ENCODE data around the gene CCNY. TPM values are rescaled to one million over a fixed set of nuclear protein-coding genes. Genes with fewer than 3 reads are reported as not detected.

The CCNY gene
- total and polyA plus RNA-seq, 2 donors (not counting 1 experiment from before 2014, with no cell fraction given), result 34.1 to 64.9 TPM

DNA sequence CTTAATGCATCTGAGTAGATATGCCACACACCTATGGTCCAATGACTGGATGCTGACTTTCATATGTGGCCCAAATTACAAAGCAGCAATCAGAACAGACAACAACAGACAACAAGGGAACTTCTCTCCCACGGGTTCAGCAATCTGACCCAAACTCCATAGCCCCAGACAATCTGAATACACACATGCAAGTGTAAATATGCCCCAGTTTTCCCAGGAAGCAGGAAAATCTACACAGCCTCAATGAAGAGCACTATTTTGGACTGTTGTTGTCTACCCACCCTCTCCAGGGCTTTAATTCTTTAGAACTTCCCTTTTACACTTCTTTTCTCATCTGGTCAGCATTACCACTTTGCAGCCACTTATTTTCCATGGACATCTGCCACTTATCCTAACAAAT lies 2.0 kb upstream of the CCNY start:
- Histone ChIP-seq H4K20me1 (ENCODE audit: control insufficient read depth, insufficient read depth, low read length, poor library complexity, severe bottlenecking) (peaks cover 48% of the 10 kb centered on the region), H3K9ac (ENCODE audit: low read length) (no peak overlapping the region), H3K9me3 (ENCODE audit: control extremely low read depth in 1 of 3, control insufficient read depth in 2 of 3, insufficient read depth in 1 of 3, low read length in 2 of 3) (no peaks in the 10 kb centered on the region), H3K79me2 (ENCODE audit: control insufficient read depth, insufficient read depth, low read length) (peaks cover 79% of the 10 kb centered on the region), H3K4me1 (ENCODE audit: control insufficient read depth in 2 of 2, insufficient read depth in 2 of 2, low read length in 2 of 2) (peaks cover 26 to 30% of the 10 kb centered on the region in 2 donors), H3K36me3 (replicated peaks in 1 of 2; ENCODE audit: control extremely low read depth in 1 of 2, control insufficient read depth in 1 of 2, extremely low read depth in 1 of 2, insufficient read depth in 2 of 2, low read length in 1 of 2) (peaks cover 0 to 2% of the 10 kb centered on the region in 2 experiments), H3K27ac (ENCODE audit: low read length in 2 of 2) (no peak overlapping the region), H2AFZ (ENCODE audit: insufficient read depth, low read depth, low read length, poor library complexity, severe bottlenecking) (no peak overlapping the region), H3K27me3 (replicated peaks in 1 of 4; ENCODE audit: control extremely low read depth in 1 of 4, control insufficient read depth in 3 of 4, insufficient read depth in 4 of 4, low read length in 3 of 4) (no peaks in the 10 kb centered on the region), H3K4me2 (replicated peaks; ENCODE audit: low read depth, low read length, poor library complexity, severe bottlenecking) (no peak overlapping the region), H3K4me3 (ENCODE audit: control extremely low read depth in 1 of 5, extremely low read depth in 1 of 5, insufficient read depth in 1 of 5, low read depth in 2 of 5, low read length in 4 of 5) (no peak overlapping the region)
- Mint-ChIP-seq H3K27ac (peak overlapping the region; percentile 3), H3K4me3 (peak overlapping the region; percentile 44), H3K9me3 (ENCODE audit: insufficient read depth) (no peaks in the 10 kb centered on the region), H3K27me3 (no peaks in the 10 kb centered on the region), H3K4me1 (peaks cover 42% of the 10 kb centered on the region)
- CTCF ChIA-PET, result no interaction called here
- DNase-seq (no peak), ATAC-seq (ENCODE audit: low read depth) (no peak)
- intact Hi-C loops (cut with micrococcal nuclease), result no loop called here
- POLR2A ChIA-PET, result no interaction called here
- WGBS (ENCODE audit: insufficient coverage), result 94% methylated on average over 1 of the region's 1 CpG
- TF ChIP-seq CTCF (IDR thresholded peaks at IDR 0.05) (no peak), EZH2 (IDR thresholded peaks at IDR 0.05; ENCODE audit: borderline replicate concordance, insufficient read depth, low read depth, low read length, poor library complexity, severe bottlenecking) (no peak)

DNA sequence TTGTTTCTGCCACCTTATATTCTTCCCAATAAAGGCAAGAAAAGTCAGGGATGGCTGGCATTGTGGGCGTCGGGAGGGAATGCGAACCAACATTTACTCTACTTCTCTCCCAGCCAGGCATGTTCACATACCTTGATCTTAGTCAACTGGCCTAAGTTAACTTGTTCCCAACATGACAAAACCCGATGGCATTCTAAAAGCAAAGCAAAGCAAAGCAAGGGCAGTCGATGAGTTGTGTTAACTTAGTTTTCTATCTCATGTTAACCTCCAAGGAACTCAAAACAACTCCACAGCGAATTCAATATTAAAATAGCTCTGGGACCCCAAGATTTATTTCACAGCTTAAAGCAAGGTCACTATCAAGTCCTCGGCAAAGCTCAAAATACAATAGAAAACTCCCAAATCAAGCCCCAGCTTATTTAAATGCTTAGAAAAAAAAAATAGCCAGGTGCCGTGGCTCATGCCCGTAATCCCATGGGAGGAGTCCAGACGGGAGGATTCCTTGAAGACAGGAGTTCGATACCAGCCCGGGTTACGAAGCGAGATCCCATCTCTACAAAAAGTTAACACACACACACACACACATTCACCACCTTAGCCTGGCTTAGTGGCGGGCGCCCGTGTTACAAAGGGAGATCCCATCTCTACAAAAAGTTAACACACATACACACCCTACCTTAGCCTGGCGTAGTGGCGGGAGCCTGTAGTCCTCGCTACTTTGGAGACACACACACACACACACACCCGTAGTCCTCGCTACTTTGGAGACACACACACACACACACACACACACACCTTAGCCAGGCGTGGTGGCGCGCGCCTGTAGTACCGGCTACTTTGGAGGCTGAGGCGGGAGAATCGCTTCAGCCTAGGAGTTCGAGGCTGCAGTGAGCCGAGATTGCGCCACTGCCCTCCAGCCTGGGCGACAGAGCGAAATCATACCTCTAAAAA lies 901 bp upstream of the CCNY start:
- DNase-seq (no peak), ATAC-seq (ENCODE audit: low read depth) (no peak)
- H3K36me3 ChIP-seq (replicated peaks in 1 of 2; ENCODE audit: control extremely low read depth in 1 of 2, control insufficient read depth in 1 of 2, extremely low read depth in 1 of 2, insufficient read depth in 2 of 2, low read length in 1 of 2), result peaks cover 0 to 2% of the 10 kb centered on the region in 2 experiments
- no peaks in the 10 kb centered on the region for H3K9me3 ChIP-seq (ENCODE audit: control extremely low read depth in 1 of 3, control insufficient read depth in 2 of 3, insufficient read depth in 1 of 3, low read length in 2 of 3)
- intact Hi-C loops (cut with micrococcal nuclease), result loop anchor here (1.0 to 5.0 kb wide), 5 partner anchors 44 to 307 kb away; partner anchors contain the start of genes CUL2 and FZD8
- WGBS (ENCODE audit: insufficient coverage), result 30% methylated on average over 29 of the region's 34 CpGs
- peaks cover 43% of the 10 kb centered on the region for H4K20me1 ChIP-seq (ENCODE audit: control insufficient read depth, insufficient read depth, low read length, poor library complexity, severe bottlenecking)
- H2AFZ ChIP-seq (ENCODE audit: insufficient read depth, low read depth, low read length, poor library complexity, severe bottlenecking), result peak overlapping the region; percentile 93
- H3K9ac ChIP-seq (ENCODE audit: low read length), result peak overlapping the region; percentile 79
- no peaks in the 10 kb centered on the region for H3K9me3 Mint-ChIP-seq (ENCODE audit: insufficient read depth)
- TF ChIP-seq CTCF (IDR thresholded peaks at IDR 0.05), result no peak
- TF ChIP-seq EZH2 (IDR thresholded peaks at IDR 0.05; ENCODE audit: borderline replicate concordance, insufficient read depth, low read depth, low read length, poor library complexity, severe bottlenecking), result no peak
- H3K4me1 Mint-ChIP-seq, result peaks cover 49% of the 10 kb centered on the region
- H3K27me3 ChIP-seq (replicated peaks in 1 of 4; ENCODE audit: control extremely low read depth in 1 of 4, control insufficient read depth in 3 of 4, insufficient read depth in 4 of 4, low read length in 3 of 4), result no peaks in the 10 kb centered on the region
- H3K27me3 Mint-ChIP-seq, result no peaks in the 10 kb centered on the region
- peak overlapping the region; percentile 49 to 90 (median 74) for H3K4me3 ChIP-seq (ENCODE audit: control extremely low read depth in 1 of 5, extremely low read depth in 1 of 5, insufficient read depth in 1 of 5, low read depth in 2 of 5, low read length in 4 of 5)
- peak overlapping the region; percentile 73 for H3K27ac Mint-ChIP-seq
- H3K4me1 ChIP-seq (ENCODE audit: control insufficient read depth in 2 of 2, insufficient read depth in 2 of 2, low read length in 2 of 2), result peaks cover 26 to 30% of the 10 kb centered on the region in 2 donors
- peaks cover 72% of the 10 kb centered on the region for H3K79me2 ChIP-seq (ENCODE audit: control insufficient read depth, insufficient read depth, low read length)
- ChIA-PET CTCF (interaction anchor here (1.1 kb wide), 1 partner anchor 140 kb away, joined by 5 read pairs; no protein-coding TSS in a partner anchor), POLR2A (no interaction called here)
- H3K4me3 Mint-ChIP-seq, result peak overlapping the region; percentile 87
- H3K27ac ChIP-seq (ENCODE audit: low read length in 2 of 2), result peak overlapping the region; percentile 43 to 77
- peak overlapping the region; percentile 79 for H3K4me2 ChIP-seq (replicated peaks; ENCODE audit: low read depth, low read length, poor library complexity, severe bottlenecking)
